ENCODE measurements around the gene CRTAC1. TPM values are rescaled to one million over a fixed set of nuclear protein-coding genes. Genes with fewer than 3 reads are reported as not detected.

The CRTAC1 gene
- polyA plus RNA-seq, 1 experiment: not detected

DNA sequence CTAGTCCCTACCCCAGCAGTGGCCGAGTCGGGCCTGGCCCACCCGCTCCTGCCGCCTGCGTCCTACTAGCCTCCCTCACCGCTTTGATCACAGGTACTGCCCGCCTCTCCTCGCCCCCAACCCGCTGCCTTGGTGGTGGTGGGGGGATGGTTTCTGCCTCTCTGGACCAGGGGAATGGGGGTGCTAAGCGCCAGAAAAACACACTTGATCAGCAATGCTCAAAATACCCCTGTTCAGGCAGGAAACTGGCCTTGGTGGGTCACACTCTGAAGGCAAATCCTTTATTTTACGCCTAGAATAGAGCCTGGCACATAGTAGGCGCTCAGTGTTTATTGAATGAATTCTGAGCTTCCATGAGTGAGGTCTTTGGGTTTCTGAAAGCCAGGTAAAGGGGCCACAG lies 1.0 kb upstream of the CRTAC1 start:
- CTCF ChIA-PET: interaction anchor here (1.3 kb wide), 1 partner anchor 14 kb away, joined by 4 read pairs; no protein-coding TSS in a partner anchor
- H3K27me3 ChIP-seq (ENCODE audit: control insufficient read depth, insufficient read depth, low read length): peaks cover 56% of the 10 kb centered on the region

GRCh38 chr10:98030991-98031431 lies 590 bp upstream of the CRTAC1 start:
- no peak for DNase-seq (ENCODE audit: low read depth, low spot score)
- ChIA-PET POLR2A (no interaction called here), CTCF (interaction anchor here (1.3 kb wide), 1 partner anchor 15 kb away, joined by 4 read pairs; no protein-coding TSS in a partner anchor)
- Histone ChIP-seq H3K4me3 (ENCODE audit: low read depth, low read length) (no peak overlapping the region), H3K27ac (ENCODE audit: low read depth, low read length) (no peak overlapping the region), H3K9me3 (ENCODE audit: control insufficient read depth, insufficient read depth, low read length) (no peaks in the 10 kb centered on the region), H3K27me3 (ENCODE audit: control insufficient read depth, insufficient read depth, low read length) (peaks cover 52% of the 10 kb centered on the region)
- TF ChIP-seq CTCF (IDR thresholded peaks at IDR 0.05; ENCODE audit: low read depth, low read length): no peak

More for the DNA sequence above, 1.0 kb upstream of the CRTAC1 start:
- Histone ChIP-seq H3K4me3 (ENCODE audit: low read depth, low read length) (no peak overlapping the region), H3K27ac (ENCODE audit: low read depth, low read length) (no peak overlapping the region), H3K9me3 (ENCODE audit: control insufficient read depth, insufficient read depth, low read length) (no peaks in the 10 kb centered on the region)
- no peak for DNase-seq (ENCODE audit: low read depth, low spot score)
- no peak for TF ChIP-seq CTCF (IDR thresholded peaks at IDR 0.05; ENCODE audit: low read depth, low read length)
- POLR2A ChIA-PET: no interaction called here

GRCh38 chr10:98029149-98030092 lies 1.0 kb downstream of the CRTAC1 start:
- peaks cover 48% of the 10 kb centered on the region for H3K27me3 ChIP-seq (ENCODE audit: control insufficient read depth, insufficient read depth, low read length)

DNA sequence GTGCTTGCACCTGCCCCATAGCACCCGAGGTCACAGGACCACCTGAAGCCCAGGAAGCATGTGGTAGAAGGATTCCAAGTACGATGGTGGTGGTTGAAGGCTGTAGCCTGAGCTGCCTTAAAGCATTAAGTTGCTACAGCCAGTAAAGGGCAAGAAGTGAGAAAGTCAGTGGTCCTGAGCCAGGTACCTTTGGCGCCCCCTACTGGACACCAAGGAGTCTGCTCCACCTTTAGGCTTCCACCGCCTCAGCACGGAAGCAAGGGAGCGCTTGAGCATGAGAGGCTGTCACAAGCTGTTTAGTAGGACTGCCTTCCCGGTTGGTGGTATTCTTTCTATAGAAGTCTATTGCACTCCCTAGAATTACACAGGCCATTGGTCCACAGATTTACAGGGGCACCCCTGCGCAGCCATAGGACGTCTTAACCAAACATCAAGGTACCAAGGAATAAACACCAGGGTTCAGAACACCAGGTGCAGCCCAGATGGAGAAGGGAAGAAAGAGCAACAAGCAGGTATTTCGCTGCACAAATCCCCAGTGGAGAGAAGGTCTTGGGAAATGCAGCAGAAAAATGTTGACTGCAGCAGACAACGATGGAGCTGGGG lies 2.2 kb downstream of the CRTAC1 start:
- H3K9me3 ChIP-seq (ENCODE audit: control insufficient read depth, insufficient read depth, low read length): no peaks in the 10 kb centered on the region
- no peak overlapping the region for H3K27ac ChIP-seq (ENCODE audit: low read depth, low read length)
- no peak overlapping the region for H3K4me3 ChIP-seq (ENCODE audit: low read depth, low read length)
- peak; percentile 53 for TF ChIP-seq CTCF (IDR thresholded peaks at IDR 0.05; ENCODE audit: low read depth, low read length)
- peaks cover 48% of the 10 kb centered on the region for H3K27me3 ChIP-seq (ENCODE audit: control insufficient read depth, insufficient read depth, low read length)
- CTCF ChIA-PET: interaction anchor here (0.6 to 3.2 kb wide), 4 partner anchors 13 to 143 kb away, joined by 3 to 22 read pairs (median 6); no protein-coding TSS in a partner anchor
- DNase-seq (ENCODE audit: low read depth, low spot score): no peak
- POLR2A ChIA-PET: no interaction called here

More at GRCh38 chr10:98029149-98030092, 1.0 kb downstream of the CRTAC1 start:
- H3K9me3 ChIP-seq (ENCODE audit: control insufficient read depth, insufficient read depth, low read length): no peaks in the 10 kb centered on the region
- H3K27ac ChIP-seq (ENCODE audit: low read depth, low read length): no peak overlapping the region
- ChIA-PET CTCF (interaction anchor here (0.5 to 3.2 kb wide), 3 partner anchors 12 to 18 kb away, joined by 3 to 22 read pairs (median 7); no protein-coding TSS in a partner anchor), POLR2A (no interaction called here)
- no peak overlapping the region for H3K4me3 ChIP-seq (ENCODE audit: low read depth, low read length)
- no peak for DNase-seq (ENCODE audit: low read depth, low spot score)
- TF ChIP-seq CTCF (IDR thresholded peaks at IDR 0.05; ENCODE audit: low read depth, low read length): no peak
